Neutrophil (primary cell): ENCODE data around the gene IP6K1.
"Not testable (repeated sequence)": the region's sequence is repeated elsewhere in the genome, so short reads cannot be mapped to it uniquely, and the experiment has no call there.

ENCODE experiments used
- H3K27ac ChIP-seq: fragments of 200-600 bp; sonication (generic); 2 replicates; pipeline ENCODE4 v1.5.1; 2016; ENCODE audit warnings: mild to moderate bottlenecking, moderate library complexity
- H3K27me3 ChIP-seq: fragments of 200-600 bp; sonication (generic); 2 replicates; pipeline ENCODE4 v1.6.0; 2016; ENCODE audit warnings: mild to moderate bottlenecking
- H3K36me3 ChIP-seq: fragments of 200-600 bp; sonication (generic); 2 replicates; pipeline ENCODE4 v1.5.1; 2017
- H3K4me1 ChIP-seq, 2 experiments: fragments of 200-600 bp in 1 of 2; sonication (generic) in 1 of 2; 1 replicate in 1 of 2; 2 replicates in 1 of 2; pipeline versions ENCODE4 v1.5.1 to v1.6.1; 2013 to 2016; ENCODE audit warnings: low read depth in 1 of 2, low read length in 1 of 2, mild to moderate bottlenecking in 1 of 2, moderate library complexity in 1 of 2; ENCODE audit not compliant: control insufficient read depth in 1 of 2, insufficient read depth in 1 of 2
- H3K4me3 ChIP-seq, 2 experiments: fragments of 200-600 bp in 1 of 2; sonication (generic) in 1 of 2; 1 replicate in 1 of 2; 2 replicates in 1 of 2; pipeline ENCODE4 v1.5.1; 2013 to 2016; ENCODE audit warnings: low read depth in 1 of 2, low read length in 1 of 2, mild to moderate bottlenecking in 1 of 2, moderate library complexity in 1 of 2
- H3K9me3 ChIP-seq: fragments of 200-600 bp; sonication (generic); 2 replicates; pipeline ENCODE4 v1.5.1; 2016
- CTCF ChIP-seq: fragments of 200-600 bp; sonication (generic); IDR thresholded peaks from 2 replicates; pipeline ENCODE4 v1.5.1; 2016; ENCODE audit warnings: antibody characterized with exemption

The IP6K1 gene

GRCh38 chr3:49785565-49786356, 581 bp downstream of the IP6K1 start:
- peaks cover 13% of the 10 kb centered on the region for H3K27me3 ChIP-seq
- no peaks in the 10 kb centered on the region for H3K9me3 ChIP-seq
- peaks cover 37% of the 10 kb centered on the region for H3K36me3 ChIP-seq
- no peak for TF ChIP-seq CTCF
- H3K27ac ChIP-seq, result peak overlapping the region; percentile 96
- peak overlapping the region; percentile 91 to 97 for H3K4me3 ChIP-seq
- peaks cover 21 to 29% of the 10 kb centered on the region in 2 experiments for H3K4me1 ChIP-seq

DNA sequence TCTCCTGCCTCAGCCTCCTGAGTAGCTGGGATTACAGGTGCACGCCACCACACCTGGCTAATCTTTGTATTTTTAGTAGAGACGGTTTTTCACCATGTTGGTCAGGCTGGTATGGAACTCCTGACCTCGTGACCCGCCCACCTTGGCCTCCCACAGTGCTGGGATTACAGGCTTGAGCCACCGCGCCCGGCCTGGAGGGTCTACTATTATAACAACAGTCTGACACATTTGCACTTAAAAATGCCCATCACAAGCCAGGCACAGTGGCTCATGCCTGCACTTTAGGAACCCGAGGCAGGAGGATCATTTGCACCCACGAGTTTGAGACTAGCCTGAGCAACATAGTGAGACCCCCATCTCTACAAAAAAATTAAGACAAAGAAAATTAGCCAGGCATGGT, 4.1 kb downstream of the IP6K1 start:
- Histone ChIP-seq H3K4me1 (peaks cover 20 to 29% of the 10 kb centered on the region in 2 experiments), H3K36me3 (peaks cover 56% of the 10 kb centered on the region)
- H3K27ac ChIP-seq, H3K27me3 ChIP-seq, H3K9me3 ChIP-seq, H3K4me3 ChIP-seq: not testable (repeated sequence)

GRCh38 chr3:49781415-49782199, 4.7 kb downstream of the IP6K1 start:
- no peak overlapping the region for H3K27ac ChIP-seq
- peaks cover 15 to 23% of the 10 kb centered on the region in 2 experiments for H3K4me1 ChIP-seq
- no peak overlapping the region for H3K4me3 ChIP-seq
- TF ChIP-seq CTCF, result no peak
- H3K27me3 ChIP-seq, result no peaks in the 10 kb centered on the region
- H3K9me3 ChIP-seq, result no peaks in the 10 kb centered on the region
- peaks cover 63% of the 10 kb centered on the region for H3K36me3 ChIP-seq

GRCh38 chr3:49780975-49781365, 5.4 kb downstream of the IP6K1 start:
- H3K36me3 ChIP-seq, result peaks cover 68% of the 10 kb centered on the region
- H3K4me1 ChIP-seq, result peaks cover 15 to 23% of the 10 kb centered on the region in 2 experiments
- H3K27ac ChIP-seq, result not testable (repeated sequence)

GRCh38 chr3:49780080-49780974, 6.0 kb downstream of the IP6K1 start:
- Histone ChIP-seq H3K4me1 (peaks cover 12 to 17% of the 10 kb centered on the region in 2 experiments), H3K4me3 (no peak overlapping the region), H3K27ac (no peak overlapping the region), H3K36me3 (peaks cover 74% of the 10 kb centered on the region), H3K9me3 (no peaks in the 10 kb centered on the region), H3K27me3 (no peaks in the 10 kb centered on the region)
- no peak for TF ChIP-seq CTCF

More at GRCh38 chr3:49780975-49781365, 5.4 kb downstream of the IP6K1 start:
- not testable (repeated sequence) for H3K9me3 ChIP-seq, H3K4me3 ChIP-seq, H3K27me3 ChIP-seq

DNA sequence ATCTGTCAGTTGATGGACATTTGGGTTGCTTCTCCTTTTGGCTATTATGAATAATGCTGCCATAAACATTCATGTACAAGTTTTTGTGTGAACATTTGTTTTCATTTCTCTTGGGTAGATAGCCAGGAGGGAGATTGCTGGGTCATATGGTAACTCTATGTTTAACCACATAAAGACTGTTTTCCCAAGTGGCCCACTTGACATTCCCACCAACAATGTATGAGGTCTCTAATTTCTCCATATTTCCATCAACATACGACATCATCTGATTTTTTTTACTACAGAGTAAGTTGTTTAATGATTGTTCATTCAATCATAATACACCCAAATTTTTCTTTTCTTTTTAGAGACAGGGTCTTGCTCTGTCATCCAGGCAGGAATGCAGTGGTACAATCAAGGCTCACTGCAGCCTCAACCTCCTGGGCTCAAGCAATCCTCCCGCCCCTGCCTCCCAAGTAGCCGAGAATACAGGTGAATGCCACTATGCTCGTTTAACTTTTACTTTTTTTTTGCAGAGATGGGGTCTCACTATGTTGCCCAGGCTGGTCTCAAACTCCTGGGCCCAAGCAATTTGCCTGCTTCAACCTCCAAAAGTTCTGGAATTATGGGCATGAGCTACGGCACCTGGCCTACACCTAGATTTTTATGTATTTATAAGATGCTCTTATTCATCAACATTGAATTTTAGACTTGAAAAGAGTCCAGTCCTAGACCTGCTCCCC, 6.8 kb downstream of the IP6K1 start:
- Histone ChIP-seq H3K4me1 (peaks cover 4 to 9% of the 10 kb centered on the region in 2 experiments), H3K27ac (no peak overlapping the region), H3K27me3 (no peaks in the 10 kb centered on the region), H3K9me3 (no peaks in the 10 kb centered on the region), H3K4me3 (no peak overlapping the region), H3K36me3 (peaks cover 68% of the 10 kb centered on the region)
- no peak for TF ChIP-seq CTCF

DNA sequence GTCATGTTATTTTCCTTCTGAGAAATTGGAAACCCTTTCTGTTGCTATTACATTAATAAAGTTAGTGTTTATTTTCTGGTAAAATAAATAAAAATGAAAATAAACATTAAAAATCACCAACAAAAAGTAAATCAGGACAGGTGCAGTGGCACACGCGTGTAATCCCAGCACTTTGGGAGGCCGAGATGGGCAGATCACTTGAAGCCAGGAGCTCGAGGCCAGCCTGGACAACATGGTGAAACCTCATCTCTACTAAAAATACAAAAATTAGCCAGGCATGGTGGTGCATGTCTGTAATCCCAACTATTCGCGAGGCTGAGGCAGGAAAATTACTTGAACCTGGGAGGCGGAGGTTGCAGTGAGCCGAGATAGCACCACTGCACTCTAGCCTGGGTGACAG, 10.2 kb downstream of the IP6K1 start:
- peaks cover 41% of the 10 kb centered on the region for H3K36me3 ChIP-seq
- not testable (repeated sequence) for H3K4me3 ChIP-seq, H3K27me3 ChIP-seq, H3K9me3 ChIP-seq, H3K27ac ChIP-seq, H3K4me1 ChIP-seq
